Neural progenitor cell (in vitro differentiated cells): ENCODE data around the gene DLX1. TPM values are rescaled to one million over a fixed set of nuclear protein-coding genes. Genes with fewer than 3 reads are reported as not detected.

Experiments used
- DNase-seq: peaks from one replicate; pipeline ENCODE4 v3.0.0-alpha.2; 2016; ENCODE audit warnings: low spot score
- H2AFZ ChIP-seq: fragments of 200-600 bp; sonication (generic); replicated peaks from 2 replicates; pipeline ENCODE4 v1.6.1; 2016; ENCODE audit warnings: antibody characterized with exemption
- H3F3A ChIP-seq: fragments of 200-600 bp; sonication (generic); 2 replicates; pipeline ENCODE4 v1.6.1; 2016; ENCODE audit warnings: antibody characterized with exemption, low read depth
- H3K27ac ChIP-seq: fragments of 200-600 bp; sonication (generic); 2 replicates; pipeline ENCODE4 v1.5.1; 2016; ENCODE audit warnings: mild to moderate bottlenecking
- H3K27me3 ChIP-seq: fragments of 200-600 bp; sonication (generic); 2 replicates; pipeline ENCODE4 v1.6.1; 2016; ENCODE audit warnings: mild to moderate bottlenecking, moderate library complexity
- H3K36me3 ChIP-seq: fragments of 200-600 bp; sonication (generic); 2 replicates; pipeline ENCODE4 v1.5.1; 2016
- H3K4me1 ChIP-seq: fragments of 200-600 bp; sonication (generic); 2 replicates; pipeline ENCODE4 v1.6.1; 2016; ENCODE audit warnings: mixed run types
- H3K4me2 ChIP-seq: fragments of 200-600 bp; sonication (generic); 2 replicates; pipeline ENCODE4 v1.6.1; 2016
- H3K4me3 ChIP-seq: fragments of 200-600 bp; sonication (generic); 2 replicates; pipeline ENCODE4 v1.5.1; 2016
- H3K79me2 ChIP-seq: fragments of 200-600 bp; sonication (generic); 2 replicates; pipeline ENCODE4 v1.6.1; 2016; ENCODE audit warnings: low read depth
- H3K9ac ChIP-seq: fragments of 200-600 bp; sonication (generic); 2 replicates; pipeline ENCODE4 v1.6.1; 2016
- H3K9me3 ChIP-seq: fragments of 200-600 bp; sonication (generic); 2 replicates; pipeline ENCODE4 v1.5.1; 2016; ENCODE audit warnings: low read depth
- H4K20me1 ChIP-seq: fragments of 200-600 bp; sonication (generic); 2 replicates; pipeline ENCODE4 v1.6.1; 2016; ENCODE audit warnings: low read depth
- H3K27ac Mint-ChIP-seq: 3 replicates; pipeline ENCODE4 v1.8.0; 2021; ENCODE audit warnings: mixed read lengths
- H3K27me3 Mint-ChIP-seq: 2 replicates; pipeline ENCODE4 v1.8.0; 2022; ENCODE audit warnings: low read depth, mild to moderate bottlenecking, inconsistent platforms, moderate library complexity, mixed read lengths; ENCODE audit not compliant: insufficient read depth
- H3K36me3 Mint-ChIP-seq: 3 replicates; pipeline ENCODE4 v1.8.0; 2021; ENCODE audit warnings: mixed read lengths
- H3K4me1 Mint-ChIP-seq: 3 replicates; pipeline ENCODE4 v1.8.0; 2021; ENCODE audit warnings: mixed read lengths
- H3K4me3 Mint-ChIP-seq: 3 replicates; pipeline ENCODE4 v1.8.0; 2021; ENCODE audit warnings: mild to moderate bottlenecking, moderate library complexity, mixed read lengths
- H3K9me3 Mint-ChIP-seq: 3 replicates; pipeline ENCODE4 v1.8.0; 2020; ENCODE audit warnings: mixed read lengths
- CTCF ChIP-seq: fragments of 200-600 bp; sonication (generic); IDR thresholded peaks from 2 replicates; pipeline ENCODE4 v1.5.1; 2017; ENCODE audit warnings: antibody characterized with exemption, mild to moderate bottlenecking
- EZH2 ChIP-seq: fragments of 200-600 bp; sonication (generic); IDR thresholded peaks from 2 replicates; pipeline ENCODE4 v1.6.1; 2017; ENCODE audit warnings: antibody characterized with exemption, mild to moderate bottlenecking, moderate library complexity
- EZH2phosphoT487 ChIP-seq: fragments of 200-600 bp; sonication (generic); IDR thresholded peaks from 2 replicates; pipeline ENCODE4 v1.6.1; 2017; ENCODE audit warnings: antibody characterized with exemption
- total RNA-seq: library from RNA; depleted of rRNA; stranded (reverse); fragments of >200 nt; gene quantifications from 2 replicates; pipeline ENCODE4 v1.2.3, GENCODE V29; 2015; ENCODE audit warnings: low replicate concordance

DLX1 gene
- total RNA-seq, 1 donor from 2014 or later = not detected

- Histone ChIP-seq H3K9me3 (no peaks in the 10 kb centered on the region), H3K79me2 (no peaks in the 10 kb centered on the region), H4K20me1 (peaks cover 96% of the 10 kb centered on the region), H3K4me1 (peaks cover 39% of the 10 kb centered on the region), H3F3A (peaks cover 68% of the 10 kb centered on the region), H2AFZ (no peak overlapping the region), H3K27ac (no peak overlapping the region), H3K4me3 (peak overlapping the region; percentile 44), H3K4me2 (peak overlapping the region; percentile 83), H3K27me3 (peaks cover 100% of the 10 kb centered on the region), H3K9ac (no peak overlapping the region), H3K36me3 (no peaks in the 10 kb centered on the region)
- TF ChIP-seq EZH2phosphoT487 (peak; percentile 77), EZH2 (peak; percentile 81), CTCF (no peak)
- no peaks in the 10 kb centered on the region for H3K36me3 Mint-ChIP-seq
- peak overlapping the region; percentile 85 for H3K4me3 Mint-ChIP-seq
- DNase-seq = peak; percentile 80
- H3K27ac Mint-ChIP-seq = no peak overlapping the region
- peaks cover 39% of the 10 kb centered on the region for H3K4me1 Mint-ChIP-seq
- peaks cover 80% of the 10 kb centered on the region for H3K27me3 Mint-ChIP-seq
- H3K9me3 Mint-ChIP-seq = peaks cover 2% of the 10 kb centered on the region
Observed at GRCh38 chr2:172095146-172095904, 10.0 kb downstream of the DLX1 start.

- H3F3A ChIP-seq = peaks cover 75% of the 10 kb centered on the region
- no peaks in the 10 kb centered on the region for H3K9me3 ChIP-seq
- H3K27me3 ChIP-seq = peaks cover 100% of the 10 kb centered on the region
- H3K4me3 ChIP-seq = peak overlapping the region; percentile 44
- H3K27ac Mint-ChIP-seq = no peak overlapping the region
- H4K20me1 ChIP-seq = peaks cover 96% of the 10 kb centered on the region
- no peaks in the 10 kb centered on the region for H3K36me3 Mint-ChIP-seq
- no peak overlapping the region for H2AFZ ChIP-seq
- peak; percentile 73 for DNase-seq
- no peaks in the 10 kb centered on the region for H3K79me2 ChIP-seq
- peaks cover 43% of the 10 kb centered on the region for H3K4me1 Mint-ChIP-seq
- no peaks in the 10 kb centered on the region for H3K36me3 ChIP-seq
- peaks cover 79% of the 10 kb centered on the region for H3K27me3 Mint-ChIP-seq
- H3K9me3 Mint-ChIP-seq = peaks cover 2% of the 10 kb centered on the region
- peak overlapping the region; percentile 83 for H3K4me2 ChIP-seq
- no peak overlapping the region for H3K27ac ChIP-seq
- peaks cover 46% of the 10 kb centered on the region for H3K4me1 ChIP-seq
- H3K4me3 Mint-ChIP-seq = peak overlapping the region; percentile 85
- H3K9ac ChIP-seq = no peak overlapping the region
- TF ChIP-seq EZH2phosphoT487 (no peak), EZH2 (peak; percentile 19), CTCF (peak; percentile 57)
Observed at GRCh38 chr2:172095905-172096625, 10.8 kb downstream of the DLX1 start.

- H3K4me2 ChIP-seq = peak overlapping the region; percentile 83
- no peak overlapping the region for H3K27ac ChIP-seq
- peak overlapping the region; percentile 44 for H3K4me3 ChIP-seq
- no peak overlapping the region for H3K27ac Mint-ChIP-seq
- peak; percentile 61 for DNase-seq
- peaks cover 48% of the 10 kb centered on the region for H3K4me1 Mint-ChIP-seq
- H3K36me3 ChIP-seq = no peaks in the 10 kb centered on the region
- H3K9me3 Mint-ChIP-seq = peaks cover 2% of the 10 kb centered on the region
- H3F3A ChIP-seq = peaks cover 83% of the 10 kb centered on the region
- no peaks in the 10 kb centered on the region for H3K9me3 ChIP-seq
- TF ChIP-seq EZH2 (peak; percentile 97), EZH2phosphoT487 (peak; percentile 94), CTCF (no peak)
- H3K79me2 ChIP-seq = no peaks in the 10 kb centered on the region
- H3K27me3 ChIP-seq = peaks cover 100% of the 10 kb centered on the region
- no peaks in the 10 kb centered on the region for H3K36me3 Mint-ChIP-seq
- H3K27me3 Mint-ChIP-seq = peaks cover 81% of the 10 kb centered on the region
- no peak overlapping the region for H3K9ac ChIP-seq
- peaks cover 96% of the 10 kb centered on the region for H4K20me1 ChIP-seq
- peaks cover 54% of the 10 kb centered on the region for H3K4me1 ChIP-seq
- peak overlapping the region; percentile 81 for H3K4me3 Mint-ChIP-seq
- H2AFZ ChIP-seq = no peak overlapping the region
Observed at GRCh38 chr2:172096626-172097547, 11.6 kb downstream of the DLX1 start.
